Mucosa of descending colon (tissue), 3 donors: Measurements from ENCODE around the gene CPEB1. TPM values are rescaled to one million over a fixed set of nuclear protein-coding genes. Genes with fewer than 3 reads are reported as not detected.

Experiments
- ATAC-seq: fragments of 200-7000 bp; cut with Tn5 transposase; one replicate; pipeline ENCODE4 v1.9.1; 2020; ENCODE audit warnings: mild to moderate bottlenecking, moderate library complexity
- DNase-seq, 3 donors: peaks; one replicate each; pipeline ENCODE4 v3.0.0-alpha.2; 2020
- H3K36me3 ChIP-seq: fragments of 200-600 bp; one replicate; pipeline ENCODE4 v1.8.0; 2021; ENCODE audit warnings: low read depth, mild to moderate bottlenecking
- H3K4me1 ChIP-seq: fragments of 200-600 bp; one replicate; pipeline ENCODE4 v1.8.0; 2021; ENCODE audit warnings: low read depth, mild to moderate bottlenecking
- H3K4me3 ChIP-seq: fragments of 200-600 bp; one replicate; pipeline ENCODE4 v1.8.0; 2021; ENCODE audit warnings: mild to moderate bottlenecking
- H3K9me3 ChIP-seq: fragments of 200-600 bp; one replicate; pipeline ENCODE4 v1.8.0; 2021; ENCODE audit warnings: mild to moderate bottlenecking
- CTCF ChIP-seq: fragments of 200-600 bp; IDR thresholded peaks from one replicate; pipeline ENCODE4 v1.8.0; 2022; ENCODE audit warnings: antibody characterized with exemption, mild to moderate bottlenecking
- intact Hi-C, 2 donors: fragments of 100-400 bp; cut with DNase I in 1 of 2; cut with micrococcal nuclease in 1 of 2; formaldehyde crosslinking; loops; one replicate each; pipeline versions ENCODE4 v1.11.0 to v1.11.1; 2022; cut with DNase I, micrococcal nuclease
- total RNA-seq, 3 donors: library from RNA; stranded (reverse); fragmentation: NEBNext Ultra II Directional in 2 of 3; extraction: Animal tissue kit (Norgen Biotek cat#: 25700) in 2 of 3; gene quantifications; one replicate each; pipeline versions ENCODE4 v1.2.1 to v1.2.4, GENCODE V29; 2021 to 2023
- donor health status: DM: no; HTN: no; CAD: no; lungs with moderate emphysema.
- donor health status: DM: no; HTN: no; CAD: no.
- donor health status: DM: no; HTN: yes; CAD: no.

CPEB1 gene
- total RNA-seq, 3 donors from 2014 or later, result 0.61 to 11.8 (median 1.4) TPM

GRCh38 chr15:82655606-82656005, 8.4 kb upstream of the CPEB1 start:
- ATAC-seq, result no peak
- no peak for TF ChIP-seq CTCF
- no peaks in the 10 kb centered on the region for H3K4me1 ChIP-seq
- no peaks in the 10 kb centered on the region for H3K36me3 ChIP-seq
- no peaks in the 10 kb centered on the region for H3K9me3 ChIP-seq
- intact Hi-C loops, result no loop called here
- H3K4me3 ChIP-seq, result no peak overlapping the region
- no peak for DNase-seq

- intact Hi-C loops, result no loop called here
- DNase-seq (no peak), ATAC-seq (no peak)
- TF ChIP-seq CTCF, result no peak
- Histone ChIP-seq H3K4me3 (no peak overlapping the region), H3K4me1 (no peaks in the 10 kb centered on the region), H3K36me3 (no peaks in the 10 kb centered on the region), H3K9me3 (no peaks in the 10 kb centered on the region)
Measured at GRCh38 chr15:82653483-82654168, 6.5 kb upstream of the CPEB1 start.

DNA sequence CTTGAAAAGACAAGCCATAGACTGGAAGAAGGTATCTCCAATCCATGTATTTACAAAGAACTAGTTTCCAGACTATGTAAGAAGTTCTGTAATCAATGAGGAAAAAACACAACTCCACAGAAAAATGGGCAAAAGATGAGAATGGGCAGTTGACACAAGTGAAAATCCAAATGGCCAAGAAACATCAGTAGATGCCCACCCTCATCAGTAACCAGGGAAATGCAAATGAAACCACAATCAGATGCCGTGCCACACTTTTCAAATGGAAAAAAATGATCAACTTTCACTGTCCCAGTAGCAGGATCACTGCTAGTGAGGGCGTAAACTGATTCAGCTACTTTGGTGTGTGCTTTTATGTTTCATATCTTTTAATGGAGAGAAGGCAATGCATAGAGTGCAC, 4.5 kb upstream of the CPEB1 start:
- Histone ChIP-seq H3K4me3 (no peak overlapping the region), H3K9me3 (no peaks in the 10 kb centered on the region), H3K4me1 (peaks cover 8% of the 10 kb centered on the region), H3K36me3 (no peaks in the 10 kb centered on the region)
- intact Hi-C loops, result no loop called here
- no peak for TF ChIP-seq CTCF
- DNase-seq (no peak), ATAC-seq (no peak)

- TF ChIP-seq CTCF, result no peak
- intact Hi-C loops, result no loop called here
- DNase-seq (no peak), ATAC-seq (no peak)
- H3K36me3 ChIP-seq, result no peaks in the 10 kb centered on the region
- H3K9me3 ChIP-seq, result no peaks in the 10 kb centered on the region
- no peak overlapping the region for H3K4me3 ChIP-seq
- peaks cover 8% of the 10 kb centered on the region for H3K4me1 ChIP-seq
Measured at GRCh38 chr15:82650046-82650670, 3.0 kb upstream of the CPEB1 start.

- no peak for TF ChIP-seq CTCF
- intact Hi-C loops, result no loop called here
- no peak for ATAC-seq
- Histone ChIP-seq H3K36me3 (no peaks in the 10 kb centered on the region), H3K4me3 (no peak overlapping the region), H3K9me3 (no peaks in the 10 kb centered on the region), H3K4me1 (peaks cover 8% of the 10 kb centered on the region)
- no peak for DNase-seq
Measured at GRCh38 chr15:82649226-82649999, 2.2 kb upstream of the CPEB1 start.
